Inflammatory macrophage treated with lipopolysaccharide for 4 hours (primary cell): ENCODE results near the gene TAF3.

Experiments used
- DNase-seq: peaks from one replicate; pipeline ENCODE4 v3.0.0-alpha.2; 2020

TAF3 gene

DNA sequence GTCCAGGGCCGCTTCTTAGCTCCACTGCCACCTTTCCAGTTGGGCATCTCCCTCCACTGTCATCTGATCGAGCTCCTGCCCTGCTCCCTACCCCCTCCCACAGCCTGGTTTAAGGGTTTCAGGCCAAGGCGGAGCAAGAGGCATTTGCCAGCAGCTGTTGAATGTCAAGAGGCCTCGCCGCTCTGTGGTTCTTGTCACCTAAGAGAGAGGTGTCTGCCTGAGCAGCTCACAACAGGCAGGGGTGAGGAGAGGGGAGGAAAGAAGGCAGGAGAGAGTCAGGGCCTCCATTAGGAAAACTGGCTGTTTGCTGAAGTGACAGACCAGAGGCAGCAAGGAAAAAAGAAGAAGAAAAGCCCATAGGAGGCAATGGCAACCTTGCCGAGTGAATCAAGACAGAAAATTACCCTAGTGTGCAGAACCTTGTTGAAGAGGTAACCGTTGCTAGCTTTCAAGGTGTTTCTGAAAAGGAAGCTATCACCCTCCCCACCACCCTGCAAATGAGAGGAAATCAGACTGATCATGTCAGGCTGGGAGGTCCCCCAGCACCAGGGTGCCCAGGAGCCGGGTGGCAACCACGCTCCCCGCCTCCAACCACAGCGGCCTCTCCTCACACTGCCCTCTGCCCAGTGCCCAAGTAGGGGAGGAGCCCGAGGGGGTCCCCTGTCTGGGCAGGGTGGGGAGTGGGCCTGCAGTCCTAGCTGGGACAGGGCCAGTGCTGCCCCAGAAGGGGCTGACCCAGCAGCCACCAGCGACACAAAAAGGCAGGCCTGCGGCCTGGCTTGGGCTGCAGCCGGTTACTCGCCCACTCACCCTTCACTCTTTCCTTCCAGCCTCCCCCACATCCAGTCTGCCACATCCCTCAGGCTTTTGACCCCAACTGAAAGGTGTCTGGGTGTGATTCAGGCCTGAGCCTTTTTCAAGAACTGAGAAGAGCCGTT is 243.2 kb downstream of the TAF3 start:
- DNase-seq: no peak

DNA sequence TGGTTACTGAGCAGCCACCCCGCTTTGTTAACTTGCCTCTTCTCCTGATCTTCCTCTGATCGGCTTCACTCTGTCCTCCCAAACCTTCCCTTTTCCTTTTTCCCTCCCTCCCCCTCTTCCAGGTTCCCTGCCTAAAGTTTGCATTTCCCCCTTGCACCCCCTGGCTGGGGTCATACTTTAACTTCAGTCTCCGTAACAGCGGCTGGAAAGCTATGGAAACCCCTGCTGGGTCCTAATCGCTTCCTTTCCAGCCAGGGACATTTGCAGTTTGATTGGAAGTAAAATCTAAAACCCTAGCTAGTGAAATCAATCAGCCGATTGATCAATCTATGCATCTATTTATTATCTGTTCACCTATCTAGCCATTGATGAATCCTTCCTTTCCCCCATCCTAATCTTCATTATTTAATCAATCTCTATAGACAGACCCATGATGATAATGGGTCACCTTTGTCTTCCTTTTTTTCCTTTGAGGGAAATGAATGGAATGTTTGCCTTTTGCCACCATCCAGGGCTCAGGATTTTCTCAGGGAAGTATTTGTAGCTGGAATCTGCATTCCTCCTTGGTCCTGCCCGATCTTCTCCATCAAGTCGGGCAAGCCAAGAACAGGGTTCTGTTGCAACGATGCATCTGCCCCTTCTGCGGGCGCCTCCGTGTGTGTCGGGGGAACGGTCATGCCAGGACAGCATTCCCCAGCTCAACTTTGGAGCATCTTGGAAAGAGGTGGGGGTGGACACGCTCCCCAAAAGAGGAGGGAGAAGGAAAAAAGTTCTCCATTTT is 245.0 kb downstream of the TAF3 start:
- no peak for DNase-seq

DNA sequence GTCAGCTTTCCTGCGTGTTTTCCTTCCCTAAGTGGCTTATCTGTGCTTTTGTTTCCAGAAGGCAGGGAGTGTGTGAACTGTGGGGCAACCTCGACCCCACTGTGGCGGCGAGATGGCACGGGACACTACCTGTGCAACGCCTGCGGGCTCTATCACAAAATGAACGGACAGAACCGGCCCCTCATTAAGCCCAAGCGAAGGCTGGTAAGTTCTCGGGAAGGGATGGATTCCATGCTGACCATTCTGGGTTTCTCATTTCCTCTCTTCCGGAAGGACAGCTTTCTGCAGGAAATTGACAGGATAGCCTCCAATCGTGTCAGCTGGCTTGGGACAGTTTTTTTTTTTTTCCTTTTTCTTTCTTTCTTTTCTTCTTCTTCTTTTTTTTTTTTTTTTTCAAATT is 245.6 kb downstream of the TAF3 start:
- DNase-seq: no peak

DNA sequence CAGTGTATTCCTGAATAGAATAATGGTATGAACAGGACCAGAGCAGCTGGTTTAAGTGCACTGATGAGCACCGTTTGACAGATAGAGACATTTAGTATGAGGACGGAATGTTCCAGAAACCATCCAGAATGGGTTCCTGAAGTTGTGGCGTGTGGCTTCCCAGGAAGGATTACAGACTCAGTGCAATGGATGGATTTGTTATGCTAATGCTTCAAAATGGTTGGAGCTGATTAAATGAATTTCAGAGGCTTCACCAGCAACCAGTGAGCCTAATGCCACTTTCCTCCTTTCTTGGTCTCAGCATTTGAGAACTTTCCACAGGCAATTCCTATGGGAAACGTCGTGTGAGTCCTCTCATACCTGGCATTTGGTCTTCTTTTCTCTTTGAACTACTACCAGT is 246.1 kb downstream of the TAF3 start:
- DNase-seq: no peak

- no peak for DNase-seq
These were observed 247.3 kb downstream of the TAF3 start for GRCh38 chr10:8065651-8066050.

GRCh38 chr10:8066124-8066523 is 247.8 kb downstream of the TAF3 start:
- DNase-seq: no peak
